Measurements from ENCODE around the gene JPH4.

- TF ChIP-seq MAX (IDR thresholded peaks at IDR 0.05), result no peak
- no peak for TF ChIP-seq CTCF (IDR thresholded peaks at IDR 0.05)
Observed at GRCh38 chr14:23612354-23612732, 33.8 kb upstream of the JPH4 start.

Measured in A549 (cell line).